ENCODE measurements around the gene SUPT5H. TPM values are rescaled to one million over a fixed set of nuclear protein-coding genes. Genes with fewer than 3 reads are reported as not detected.

The SUPT5H gene
- total and polyA plus RNA-seq, 2 of the 13 experiments (the other 11 are each of a cell fraction or from before 2014, with no cell fraction given) = 48.2 to 51.7 TPM

DNA sequence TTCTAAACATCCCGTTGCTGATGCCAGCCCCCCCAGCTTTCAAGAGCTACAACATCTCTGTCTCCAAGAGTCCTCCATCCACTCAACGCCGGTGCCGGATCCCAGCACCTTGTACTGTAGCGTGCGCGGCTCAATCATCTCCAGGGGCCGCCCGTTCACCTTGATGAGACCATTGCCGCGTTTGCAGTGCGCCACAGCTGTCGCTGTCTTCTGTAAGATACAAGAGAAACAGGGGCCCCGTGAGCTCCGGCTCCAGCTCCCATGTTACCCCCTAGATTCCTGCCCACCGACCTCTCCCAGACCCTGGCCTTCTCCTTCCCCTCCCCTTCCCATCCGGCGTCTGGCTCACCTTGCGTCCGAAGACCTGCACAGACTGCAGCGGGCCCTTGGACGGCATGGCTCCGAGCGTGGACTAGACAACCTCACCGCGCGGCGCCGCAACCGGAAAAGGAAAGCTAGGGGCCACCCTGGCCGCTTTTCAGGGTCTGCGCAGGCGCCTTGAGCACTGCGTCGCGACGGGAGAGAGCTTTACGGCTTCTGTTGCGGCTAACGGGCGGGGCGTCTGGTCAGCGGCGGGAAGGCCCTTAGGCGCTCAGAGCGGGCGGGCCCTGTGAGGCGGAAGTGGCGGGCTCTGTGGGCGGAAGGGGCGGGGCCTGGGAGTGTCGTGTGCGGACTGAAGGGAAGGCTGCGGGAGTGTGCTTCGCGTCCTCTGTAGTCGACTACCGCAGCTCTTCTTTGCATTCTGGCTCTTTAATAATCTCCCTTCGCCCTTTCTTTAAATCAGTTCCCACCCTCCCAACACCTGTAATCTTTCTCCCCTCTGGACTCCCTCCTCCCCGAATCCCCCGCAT is 9.7 kb upstream of the SUPT5H start, which contains the start of gene RPS16 (continued):
- TF ChIP-seq KDM5B (CRISPR knock-in tag; IDR thresholded peaks at IDR 0.05; ENCODE audit: borderline replicate concordance) = peak; percentile 73; the same call in 1 of the 2 replicates
- no peak for TF ChIP-seq ZNF20 (CRISPR knock-in tag; IDR thresholded peaks at IDR 0.05)
- TF ChIP-seq SMAD3 (CRISPR knock-in tag; IDR thresholded peaks at IDR 0.05) = peak; percentile 68; the same call in 1 of the 2 replicates
- peak; percentile 84; the same call in 1 of the 2 replicates for TF ChIP-seq REL (CRISPR knock-in tag; conservative IDR thresholded peaks at IDR 0.05)
- TF ChIP-seq GFI1 (CRISPR knock-in tag; IDR thresholded peaks at IDR 0.05; ENCODE audit: borderline replicate concordance) = peak; percentile 66; the same call in 1 of the 2 replicates
- peak; percentile 43; the same call in 1 of the 2 replicates for TF ChIP-seq ZNF44 (CRISPR knock-in tag; IDR thresholded peaks at IDR 0.05)
- TF ChIP-seq MEF2D (CRISPR knock-in tag; IDR thresholded peaks at IDR 0.05) = peak; percentile 81
- peak; percentile 46 for TF ChIP-seq MEIS2 (CRISPR knock-in tag; IDR thresholded peaks at IDR 0.05)
- peak; percentile 89; the same call in 1 of the 2 replicates for TF ChIP-seq ETV6 (CRISPR knock-in tag; conservative IDR thresholded peaks at IDR 0.05)
- TF ChIP-seq PHF8 (CRISPR knock-in tag; IDR thresholded peaks at IDR 0.05) = peak; percentile 92
- TF ChIP-seq ZNF841 (CRISPR knock-in tag; IDR thresholded peaks at IDR 0.05; ENCODE audit: borderline replicate concordance) = peak; percentile 69; the same call in 1 of the 2 replicates
- no peak for TF ChIP-seq ZNF468 (CRISPR knock-in tag; IDR thresholded peaks at IDR 0.05)
- TF ChIP-seq ZNF3 (CRISPR knock-in tag; IDR thresholded peaks at IDR 0.05) = 0 out of 2 replicates have a peak, but pooled peaks have one; percentile 24
- TF ChIP-seq CCAR2 (optimal IDR thresholded peaks at IDR 0.05; ENCODE audit: low read depth, low read length) = no peak
- peak; percentile 49; the same call in 1 of the 2 replicates for TF ChIP-seq ZBTB20 (CRISPR knock-in tag; IDR thresholded peaks at IDR 0.05; ENCODE audit: borderline replicate concordance, low read depth)
- peak; percentile 72 for TF ChIP-seq ZNF160 (CRISPR knock-in tag; IDR thresholded peaks at IDR 0.05)
- TF ChIP-seq, protein P1, sequence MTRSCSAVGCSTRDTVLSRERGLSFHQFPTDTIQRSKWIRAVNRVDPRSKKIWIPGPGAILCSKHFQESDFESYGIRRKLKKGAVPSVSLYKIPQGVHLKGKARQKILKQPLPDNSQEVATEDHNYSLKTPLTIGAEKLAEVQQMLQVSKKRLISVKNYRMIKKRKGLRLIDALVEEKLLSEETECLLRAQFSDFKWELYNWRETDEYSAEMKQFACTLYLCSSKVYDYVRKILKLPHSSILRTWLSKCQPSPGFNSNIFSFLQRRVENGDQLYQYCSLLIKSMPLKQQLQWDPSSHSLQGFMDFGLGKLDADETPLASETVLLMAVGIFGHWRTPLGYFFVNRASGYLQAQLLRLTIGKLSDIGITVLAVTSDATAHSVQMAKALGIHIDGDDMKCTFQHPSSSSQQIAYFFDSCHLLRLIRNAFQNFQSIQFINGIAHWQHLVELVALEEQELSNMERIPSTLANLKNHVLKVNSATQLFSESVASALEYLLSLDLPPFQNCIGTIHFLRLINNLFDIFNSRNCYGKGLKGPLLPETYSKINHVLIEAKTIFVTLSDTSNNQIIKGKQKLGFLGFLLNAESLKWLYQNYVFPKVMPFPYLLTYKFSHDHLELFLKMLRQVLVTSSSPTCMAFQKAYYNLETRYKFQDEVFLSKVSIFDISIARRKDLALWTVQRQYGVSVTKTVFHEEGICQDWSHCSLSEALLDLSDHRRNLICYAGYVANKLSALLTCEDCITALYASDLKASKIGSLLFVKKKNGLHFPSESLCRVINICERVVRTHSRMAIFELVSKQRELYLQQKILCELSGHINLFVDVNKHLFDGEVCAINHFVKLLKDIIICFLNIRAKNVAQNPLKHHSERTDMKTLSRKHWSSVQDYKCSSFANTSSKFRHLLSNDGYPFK (CRISPR knock-in tag; IDR thresholded peaks at IDR 0.05; ENCODE audit: borderline replicate concordance) = peak; percentile 94
- TF ChIP-seq, protein P2, sequence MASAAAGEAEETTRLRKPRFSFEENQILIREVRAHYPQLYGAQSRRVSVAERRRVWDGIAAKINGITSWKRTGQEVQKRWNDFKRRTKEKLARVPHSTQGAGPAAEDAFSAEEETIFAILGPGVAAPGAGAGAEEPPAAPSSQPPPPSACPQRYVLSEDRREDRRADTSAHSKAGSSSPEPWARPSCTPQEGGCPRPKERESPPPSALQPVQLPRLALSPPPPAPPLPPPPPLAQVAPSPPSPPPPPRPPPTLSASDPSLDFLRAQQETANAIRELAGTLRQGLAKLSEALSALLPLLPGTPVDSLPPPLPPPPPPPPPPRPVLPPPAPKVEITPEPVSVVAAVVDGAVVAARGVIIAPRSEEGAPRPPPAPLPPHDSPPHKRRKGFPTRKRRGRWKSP (CRISPR knock-in tag; IDR thresholded peaks at IDR 0.05) = peak; percentile 68; the same call in 1 of the 2 replicates
- peak; percentile 97 for TF ChIP-seq ZNF280B (CRISPR knock-in tag; IDR thresholded peaks at IDR 0.05; ENCODE audit: borderline replicate concordance)
- peak; percentile 78; the same call in 1 of the 2 replicates for TF ChIP-seq MTA1 (CRISPR knock-in tag; IDR thresholded peaks at IDR 0.05; ENCODE audit: borderline replicate concordance)
- peak; percentile 92 for TF ChIP-seq SRY (CRISPR knock-in tag; IDR thresholded peaks at IDR 0.05)
- TF ChIP-seq ZNF496 (CRISPR knock-in tag; IDR thresholded peaks at IDR 0.05; ENCODE audit: insufficient replicate concordance) = no peak
